ENCODE data around the gene UBAP2L.

The UBAP2L gene

DNA sequence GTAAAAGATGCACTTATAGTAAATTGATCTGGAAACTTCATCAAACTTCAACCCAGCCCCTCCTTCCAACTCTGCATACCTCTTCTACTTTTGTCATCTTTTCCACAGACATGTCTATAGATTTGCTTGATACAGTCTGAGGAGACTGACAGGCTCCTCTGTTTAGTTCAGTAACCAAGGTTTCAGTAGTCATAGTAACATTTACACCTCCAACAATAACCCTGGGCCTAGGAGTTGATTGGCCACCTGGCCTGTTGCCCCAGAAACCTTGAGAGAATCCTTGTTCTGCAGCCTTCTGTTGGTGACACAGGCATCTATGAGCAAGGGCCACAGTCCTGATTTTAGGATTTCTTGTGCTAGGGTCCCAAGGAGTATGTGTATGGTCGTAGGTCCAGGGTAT is 14.6 kb upstream of the UBAP2L start, which contains the start of gene CFAP141:
Gene CFAP141, minus strand, starts transcription at position 138 of the 400 bp plus-strand sequence. Its CDS starts 26 bp downstream, at position 112.
- Histone ChIP-seq H2BK12ac (ENCODE audit: low read length in 2 of 2) (no peak within 1 kb of the TSS), H2AK5ac (ENCODE audit: low read length, severe bottlenecking) (no peak within 1 kb of the TSS), H3K14ac (ENCODE audit: low read length in 2 of 2) (no peak within 1 kb of the TSS), H3K9me3 (ENCODE audit: control insufficient read depth, low read length) (no peaks in the 10 kb centered on the region), H3K4me1 (ENCODE audit: control insufficient read depth, insufficient read depth, low read depth, low read length) (no peaks in the 10 kb centered on the region), H2BK15ac (ENCODE audit: low read depth, poor library complexity, severe bottlenecking) (no peak within 1 kb of the TSS), H3K79me1 (replicated peaks; ENCODE audit: low read length, poor library complexity, severe bottlenecking) (peaks cover 15% of the 10 kb centered on the region), H3K27ac (ENCODE audit: low read length, poor library complexity, severe bottlenecking) (no peak within 1 kb of the TSS), H3K4ac (ENCODE audit: low read depth in 1 of 2, low read length in 2 of 2) (no peak within 1 kb of the TSS), H2BK120ac (ENCODE audit: low read depth, low read length) (no peak within 1 kb of the TSS), H4K8ac (ENCODE audit: low read length) (no peak within 1 kb of the TSS), H4K91ac (ENCODE audit: low read length) (no peak within 1 kb of the TSS), H3K36me3 (ENCODE audit: control insufficient read depth in 1 of 2, insufficient read depth in 2 of 2, low read depth in 1 of 2, low read length in 2 of 2) (peaks cover 43 to 57% of the 10 kb centered on the region in 2 experiments), H3K23ac (ENCODE audit: low read length in 2 of 2) (no peak within 1 kb of the TSS), H3K9ac (ENCODE audit: low read length) (peak within 1 kb of the TSS; percentile 25), H3K18ac (ENCODE audit: low read depth in 1 of 2, low read length in 2 of 2) (no peak within 1 kb of the TSS), H3K27me3 (ENCODE audit: control insufficient read depth in 1 of 2, insufficient read depth in 1 of 2, low read length in 2 of 2) (no peaks in the 10 kb centered on the region), H2BK5ac (ENCODE audit: low read depth, low read length, poor library complexity, severe bottlenecking) (no peak within 1 kb of the TSS), H3K4me3 (ENCODE audit: insufficient read depth in 1 of 2, low read depth in 1 of 2, low read length in 2 of 2) (no peak within 1 kb of the TSS), H3K4me2 (ENCODE audit: low read length, poor library complexity, severe bottlenecking) (no peak within 1 kb of the TSS), H2AFZ (ENCODE audit: low read depth, low read length) (no peak within 1 kb of the TSS)
- DNase-seq, result peak; percentile 56
- WGBS, result 100% methylated on average over 1 of the region's 1 CpG

DNA sequence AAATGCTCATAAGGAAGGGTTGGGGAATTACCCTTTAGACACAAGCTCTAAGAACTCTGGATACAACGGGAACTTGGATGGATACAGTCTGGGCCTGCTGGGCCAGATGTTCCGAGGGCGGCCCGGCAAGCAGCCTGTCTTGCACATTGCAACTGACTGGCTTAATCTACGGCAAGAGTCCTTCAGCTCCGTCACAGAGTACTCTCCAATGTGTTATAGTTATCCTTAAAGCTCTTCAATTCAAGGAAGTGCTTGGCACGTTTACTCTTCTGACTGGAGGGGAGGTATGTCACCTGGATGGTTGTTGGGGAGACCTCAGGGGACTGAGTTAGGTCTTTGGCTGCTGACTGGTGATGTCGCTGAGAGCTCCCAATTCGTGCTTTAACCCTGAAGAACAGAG is 13.5 kb upstream of the UBAP2L start:
- H3K4ac ChIP-seq (ENCODE audit: low read depth in 1 of 2, low read length in 2 of 2), result no peak overlapping the region
- H3K4me2 ChIP-seq (ENCODE audit: low read length, poor library complexity, severe bottlenecking), result no peak overlapping the region
- H2BK15ac ChIP-seq (ENCODE audit: low read depth, poor library complexity, severe bottlenecking), result no peak overlapping the region
- H3K4me1 ChIP-seq (ENCODE audit: control insufficient read depth, insufficient read depth, low read depth, low read length), result no peaks in the 10 kb centered on the region
- H3K9ac ChIP-seq (ENCODE audit: low read length), result no peak overlapping the region
- H2AFZ ChIP-seq (ENCODE audit: low read depth, low read length), result no peak overlapping the region
- no peak overlapping the region for H3K18ac ChIP-seq (ENCODE audit: low read depth in 1 of 2, low read length in 2 of 2)
- no peak overlapping the region for H3K23ac ChIP-seq (ENCODE audit: low read length in 2 of 2)
- no peak overlapping the region for H2BK5ac ChIP-seq (ENCODE audit: low read depth, low read length, poor library complexity, severe bottlenecking)
- no peak overlapping the region for H2AK5ac ChIP-seq (ENCODE audit: low read length, severe bottlenecking)
- H4K8ac ChIP-seq (ENCODE audit: low read length), result no peak overlapping the region
- peaks cover 20% of the 10 kb centered on the region for H3K79me1 ChIP-seq (replicated peaks; ENCODE audit: low read length, poor library complexity, severe bottlenecking)
- no peak overlapping the region for H2BK12ac ChIP-seq (ENCODE audit: low read length in 2 of 2)
- WGBS, result 97% methylated on average over 9 of the region's 9 CpGs
- no peaks in the 10 kb centered on the region for H3K9me3 ChIP-seq (ENCODE audit: control insufficient read depth, low read length)
- H3K27ac ChIP-seq (ENCODE audit: low read length, poor library complexity, severe bottlenecking), result no peak overlapping the region
- no peak overlapping the region for H3K4me3 ChIP-seq (ENCODE audit: insufficient read depth in 1 of 2, low read depth in 1 of 2, low read length in 2 of 2)
- no peak overlapping the region for H3K14ac ChIP-seq (ENCODE audit: low read length in 2 of 2)
- H3K27me3 ChIP-seq (ENCODE audit: control insufficient read depth in 1 of 2, insufficient read depth in 1 of 2, low read length in 2 of 2), result no peaks in the 10 kb centered on the region
- no peak overlapping the region for H2BK120ac ChIP-seq (ENCODE audit: low read depth, low read length)
- H4K91ac ChIP-seq (ENCODE audit: low read length), result no peak overlapping the region
- H3K36me3 ChIP-seq (ENCODE audit: control insufficient read depth in 1 of 2, insufficient read depth in 2 of 2, low read depth in 1 of 2, low read length in 2 of 2), result peaks cover 51 to 65% of the 10 kb centered on the region in 2 experiments
- no peak for DNase-seq

DNA sequence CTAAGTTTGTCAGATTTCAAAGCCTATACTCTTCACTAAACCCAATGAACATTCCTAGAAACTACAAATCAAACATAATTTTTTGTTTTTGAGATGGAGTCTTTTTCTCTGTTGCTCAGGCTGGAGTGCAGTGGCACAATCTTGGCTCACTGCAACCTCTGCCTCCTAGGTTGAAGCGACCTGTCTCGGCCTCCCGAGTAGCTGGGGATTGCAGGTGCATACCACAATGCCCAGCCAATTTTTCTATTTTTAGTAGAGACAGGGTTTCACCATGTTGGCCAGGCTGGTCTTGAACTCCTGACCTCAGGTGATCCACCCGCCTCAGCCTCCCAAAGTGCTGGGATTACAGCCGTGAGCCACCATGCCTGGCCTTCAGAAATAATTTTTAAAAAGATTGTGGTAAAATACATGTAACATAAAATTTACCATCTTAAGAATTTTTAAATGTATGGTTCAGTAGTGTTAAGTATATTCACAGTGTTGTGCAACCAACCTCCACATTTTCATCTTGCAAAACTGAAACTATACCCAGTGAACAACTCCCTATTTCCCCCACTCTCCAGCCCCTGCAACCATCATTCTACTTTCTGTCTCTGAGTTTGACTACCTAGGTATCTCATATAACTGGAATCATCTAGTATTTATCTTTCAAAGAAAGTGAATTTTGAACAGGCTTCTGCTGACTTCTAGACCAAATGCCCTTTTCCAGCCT is 11.9 kb upstream of the UBAP2L start:
- no peaks in the 10 kb centered on the region for H3K4me1 ChIP-seq (ENCODE audit: control insufficient read depth, insufficient read depth, low read depth, low read length)
- 96% methylated on average over 3 of the region's 5 CpGs for WGBS

DNA sequence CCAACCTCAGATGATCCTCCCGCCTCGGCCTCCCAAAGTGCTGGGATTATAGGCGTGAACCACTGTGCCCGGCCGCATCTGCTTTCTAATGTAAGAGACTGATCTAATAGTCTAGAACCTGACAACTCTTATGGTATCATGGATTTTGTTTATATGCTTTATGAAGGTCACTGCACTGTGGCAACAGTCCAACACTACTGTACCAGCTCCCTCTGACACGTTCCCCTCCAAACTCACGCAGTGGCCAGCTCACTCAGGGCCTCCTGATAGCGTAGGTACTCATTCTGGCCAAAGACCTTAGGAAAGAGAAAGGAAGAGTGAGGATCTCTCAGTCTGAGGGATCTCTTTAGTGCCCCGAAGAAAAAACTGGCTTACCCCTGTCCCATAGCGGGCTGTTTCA is 8.7 kb upstream of the UBAP2L start:
- WGBS, result 96% methylated on average over 7 of the region's 10 CpGs
- Histone ChIP-seq H3K4me1 (ENCODE audit: control insufficient read depth, insufficient read depth, low read depth, low read length) (peaks cover 1% of the 10 kb centered on the region), H3K4me3 (ENCODE audit: insufficient read depth in 1 of 2, low read depth in 1 of 2, low read length in 2 of 2) (no peak overlapping the region), H2BK5ac (ENCODE audit: low read depth, low read length, poor library complexity, severe bottlenecking) (no peak overlapping the region), H2AFZ (ENCODE audit: low read depth, low read length) (no peak overlapping the region), H2BK120ac (ENCODE audit: low read depth, low read length) (no peak overlapping the region), H3K4ac (ENCODE audit: low read depth in 1 of 2, low read length in 2 of 2) (no peak overlapping the region), H4K91ac (ENCODE audit: low read length) (no peak overlapping the region), H3K27ac (ENCODE audit: low read length, poor library complexity, severe bottlenecking) (no peak overlapping the region), H3K36me3 (ENCODE audit: control insufficient read depth in 1 of 2, insufficient read depth in 2 of 2, low read depth in 1 of 2, low read length in 2 of 2) (peaks cover 56 to 72% of the 10 kb centered on the region in 2 experiments), H3K23ac (ENCODE audit: low read length in 2 of 2) (no peak overlapping the region), H3K14ac (ENCODE audit: low read length in 2 of 2) (no peak overlapping the region), H3K4me2 (ENCODE audit: low read length, poor library complexity, severe bottlenecking) (no peak overlapping the region), H2BK12ac (ENCODE audit: low read length in 2 of 2) (no peak overlapping the region), H2BK15ac (ENCODE audit: low read depth, poor library complexity, severe bottlenecking) (no peak overlapping the region), H3K79me1 (replicated peaks; ENCODE audit: low read length, poor library complexity, severe bottlenecking) (peaks cover 26% of the 10 kb centered on the region), H2AK5ac (ENCODE audit: low read length, severe bottlenecking) (no peak overlapping the region), H3K9ac (ENCODE audit: low read length) (no peak overlapping the region), H3K9me3 (ENCODE audit: control insufficient read depth, low read length) (no peaks in the 10 kb centered on the region), H3K18ac (ENCODE audit: low read depth in 1 of 2, low read length in 2 of 2) (no peak overlapping the region), H3K27me3 (ENCODE audit: control insufficient read depth in 1 of 2, insufficient read depth in 1 of 2, low read length in 2 of 2) (no peaks in the 10 kb centered on the region), H4K8ac (ENCODE audit: low read length) (no peak overlapping the region)
- no peak for DNase-seq

More for the DNA sequence above, 11.9 kb upstream of the UBAP2L start:
- H2BK5ac ChIP-seq (ENCODE audit: low read depth, low read length, poor library complexity, severe bottlenecking), result no peak overlapping the region
- H3K18ac ChIP-seq (ENCODE audit: low read depth in 1 of 2, low read length in 2 of 2), result no peak overlapping the region
- peaks cover 25% of the 10 kb centered on the region for H3K79me1 ChIP-seq (replicated peaks; ENCODE audit: low read length, poor library complexity, severe bottlenecking)
- H2BK120ac ChIP-seq (ENCODE audit: low read depth, low read length), result no peak overlapping the region
- no peaks in the 10 kb centered on the region for H3K27me3 ChIP-seq (ENCODE audit: control insufficient read depth in 1 of 2, insufficient read depth in 1 of 2, low read length in 2 of 2)
- no peak overlapping the region for H2AK5ac ChIP-seq (ENCODE audit: low read length, severe bottlenecking)
- H4K91ac ChIP-seq (ENCODE audit: low read length), result no peak overlapping the region
- H3K14ac ChIP-seq (ENCODE audit: low read length in 2 of 2), result no peak overlapping the region
- H3K23ac ChIP-seq (ENCODE audit: low read length in 2 of 2), result no peak overlapping the region
- H4K8ac ChIP-seq (ENCODE audit: low read length), result no peak overlapping the region
- H2BK12ac ChIP-seq (ENCODE audit: low read length in 2 of 2), result no peak overlapping the region
- H3K4me2 ChIP-seq (ENCODE audit: low read length, poor library complexity, severe bottlenecking), result no peak overlapping the region
- no peak overlapping the region for H2AFZ ChIP-seq (ENCODE audit: low read depth, low read length)
- peaks cover 60 to 81% of the 10 kb centered on the region in 2 experiments for H3K36me3 ChIP-seq (ENCODE audit: control insufficient read depth in 1 of 2, insufficient read depth in 2 of 2, low read depth in 1 of 2, low read length in 2 of 2)
- H3K4me3 ChIP-seq (ENCODE audit: insufficient read depth in 1 of 2, low read depth in 1 of 2, low read length in 2 of 2), result no peak overlapping the region
- no peak overlapping the region for H3K27ac ChIP-seq (ENCODE audit: low read length, poor library complexity, severe bottlenecking)
- DNase-seq, result no peak
- no peak overlapping the region for H2BK15ac ChIP-seq (ENCODE audit: low read depth, poor library complexity, severe bottlenecking)
- no peak overlapping the region for H3K9ac ChIP-seq (ENCODE audit: low read length)
- no peaks in the 10 kb centered on the region for H3K9me3 ChIP-seq (ENCODE audit: control insufficient read depth, low read length)
- H3K4ac ChIP-seq (ENCODE audit: low read depth in 1 of 2, low read length in 2 of 2), result no peak overlapping the region
